Neural cell (in vitro differentiated cells): Measurements from ENCODE around the gene BST1.

Experiments
- EP300 ChIP-seq: fragments of 450-650 bp; conservative IDR thresholded peaks from 2 replicates; pipeline ENCODE4 v1.6.1; 2014; ENCODE audit warnings: antibody characterized with exemption, mild to moderate bottlenecking, moderate library complexity; ENCODE audit not compliant: poor library complexity, severe bottlenecking
- POLR2AphosphoS5 ChIP-seq: IDR thresholded peaks from 2 replicates; pipeline ENCODE4 v1.6.1; 2012
- RAD21 ChIP-seq: fragments of 450-650 bp; conservative IDR thresholded peaks from 2 replicates; pipeline ENCODE4 v1.6.1; 2014; ENCODE audit warnings: antibody characterized with exemption, mild to moderate bottlenecking, moderate library complexity
- TF ChIP-seq, protein P1 (sequence below): fragments of 450-650 bp; IDR thresholded peaks from 2 replicates; pipeline ENCODE4 v1.5.1; 2014; ENCODE audit warnings: antibody characterized with exemption, mild to moderate bottlenecking, moderate library complexity; ENCODE audit not compliant: poor library complexity, severe bottlenecking

GRCh38 chr4:15712214-15712613, 9.3 kb downstream of the BST1 start:
- TF ChIP-seq POLR2AphosphoS5 (no peak), RAD21 (no peak), EP300 (no peak)
- TF ChIP-seq, protein P1, sequence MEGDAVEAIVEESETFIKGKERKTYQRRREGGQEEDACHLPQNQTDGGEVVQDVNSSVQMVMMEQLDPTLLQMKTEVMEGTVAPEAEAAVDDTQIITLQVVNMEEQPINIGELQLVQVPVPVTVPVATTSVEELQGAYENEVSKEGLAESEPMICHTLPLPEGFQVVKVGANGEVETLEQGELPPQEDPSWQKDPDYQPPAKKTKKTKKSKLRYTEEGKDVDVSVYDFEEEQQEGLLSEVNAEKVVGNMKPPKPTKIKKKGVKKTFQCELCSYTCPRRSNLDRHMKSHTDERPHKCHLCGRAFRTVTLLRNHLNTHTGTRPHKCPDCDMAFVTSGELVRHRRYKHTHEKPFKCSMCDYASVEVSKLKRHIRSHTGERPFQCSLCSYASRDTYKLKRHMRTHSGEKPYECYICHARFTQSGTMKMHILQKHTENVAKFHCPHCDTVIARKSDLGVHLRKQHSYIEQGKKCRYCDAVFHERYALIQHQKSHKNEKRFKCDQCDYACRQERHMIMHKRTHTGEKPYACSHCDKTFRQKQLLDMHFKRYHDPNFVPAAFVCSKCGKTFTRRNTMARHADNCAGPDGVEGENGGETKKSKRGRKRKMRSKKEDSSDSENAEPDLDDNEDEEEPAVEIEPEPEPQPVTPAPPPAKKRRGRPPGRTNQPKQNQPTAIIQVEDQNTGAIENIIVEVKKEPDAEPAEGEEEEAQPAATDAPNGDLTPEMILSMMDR = no peak
